ENCODE measurements around the gene APOB.

APOB gene

DNA sequence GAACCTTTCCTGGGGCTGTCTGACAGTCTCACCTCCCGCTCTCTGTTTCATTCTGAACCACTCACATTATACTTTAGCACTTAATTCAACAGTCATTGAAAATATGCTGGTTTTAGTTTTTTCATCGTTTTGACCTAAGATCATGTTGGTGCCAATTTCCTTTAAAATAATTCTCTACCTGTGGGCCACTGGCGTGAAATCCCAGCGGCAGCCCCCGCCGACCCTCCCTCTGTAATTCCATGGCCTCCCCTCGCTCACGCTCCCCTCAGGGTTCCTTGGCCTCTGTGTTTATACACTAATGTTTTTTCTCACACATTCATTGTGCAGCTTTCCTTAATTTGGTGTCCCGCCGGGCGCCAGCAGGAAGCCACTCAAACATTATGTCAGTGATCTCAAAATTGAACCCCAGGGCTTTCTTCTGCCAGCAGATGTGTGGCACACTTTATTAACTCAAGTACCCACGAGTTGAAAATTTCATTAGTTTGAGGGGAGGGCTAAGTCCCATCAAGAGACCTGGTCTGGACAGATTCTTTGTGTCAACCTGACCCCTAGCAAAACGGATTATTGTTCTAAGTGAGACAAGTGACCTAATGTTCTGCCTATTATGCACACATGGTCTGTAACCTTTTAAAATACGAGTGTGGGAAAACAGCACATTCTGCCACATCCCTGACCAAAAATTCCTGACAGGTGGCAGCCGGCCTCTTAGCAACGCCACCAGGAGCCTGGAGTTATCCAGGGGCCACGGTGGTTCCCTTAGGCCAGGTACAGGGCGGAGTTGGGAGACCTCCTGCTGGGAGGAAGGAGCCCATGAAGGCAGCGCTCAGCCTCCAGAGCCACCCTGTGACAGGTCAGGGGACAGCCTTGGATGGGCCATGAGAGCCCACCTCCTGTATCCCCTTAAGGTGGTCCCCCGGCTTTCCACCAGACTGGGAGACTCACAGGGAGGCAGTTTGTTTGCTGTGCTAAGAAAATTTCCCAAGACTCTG is 53.1 kb downstream of the APOB start:
- Histone ChIP-seq H3K27ac (ENCODE audit: low read depth, low read length, poor library complexity, severe bottlenecking) (no peak overlapping the region), H2AFZ (ENCODE audit: low read length) (no peak overlapping the region), H3K79me2 (ENCODE audit: insufficient read depth, low read length) (no peaks in the 10 kb centered on the region), H3K9me2 (ENCODE audit: low read depth, low read length) (no peaks in the 10 kb centered on the region), H3K4me1 (ENCODE audit: insufficient read depth, low read length, severe bottlenecking) (no peaks in the 10 kb centered on the region), H3K36me3 (ENCODE audit: insufficient read depth, low read length) (no peaks in the 10 kb centered on the region), H3K4me3 (ENCODE audit: low read depth, low read length, poor library complexity, severe bottlenecking) (no peak overlapping the region), H4K20me1 (ENCODE audit: insufficient read depth, low read length) (no peaks in the 10 kb centered on the region), H3K9me3 (ENCODE audit: low read length) (no peaks in the 10 kb centered on the region), H3K4me2 (ENCODE audit: low read length) (no peak overlapping the region), H3K27me3 (ENCODE audit: insufficient read depth, low read length) (no peaks in the 10 kb centered on the region; the same call in 1 of the 2 replicates), H3F3A (ENCODE audit: insufficient read depth, low read length) (no peaks in the 10 kb centered on the region), H3K9ac (ENCODE audit: low read length) (no peak overlapping the region)
- no peak for TF ChIP-seq CTCF (IDR thresholded peaks at IDR 0.05; ENCODE audit: low read length)
- TF ChIP-seq EZH2 (IDR thresholded peaks at IDR 0.05; ENCODE audit: borderline replicate concordance, low read length): no peak

GRCh38 chr2:20989404-20989803 is 54.5 kb downstream of the APOB start:
- H2AFZ ChIP-seq (ENCODE audit: low read length): no peak overlapping the region
- no peaks in the 10 kb centered on the region; the same call in 1 of the 2 replicates for H3K27me3 ChIP-seq (ENCODE audit: insufficient read depth, low read length)
- no peak overlapping the region for H3K4me2 ChIP-seq (ENCODE audit: low read length)
- H3K36me3 ChIP-seq (ENCODE audit: insufficient read depth, low read length): no peaks in the 10 kb centered on the region
- no peaks in the 10 kb centered on the region for H3K4me1 ChIP-seq (ENCODE audit: insufficient read depth, low read length, severe bottlenecking)
- no peak overlapping the region for H3K9ac ChIP-seq (ENCODE audit: low read length)
- no peaks in the 10 kb centered on the region for H4K20me1 ChIP-seq (ENCODE audit: insufficient read depth, low read length)
- no peaks in the 10 kb centered on the region for H3K9me2 ChIP-seq (ENCODE audit: low read depth, low read length)
- no peaks in the 10 kb centered on the region for H3K9me3 ChIP-seq (ENCODE audit: low read length)
- H3K27ac ChIP-seq (ENCODE audit: low read depth, low read length, poor library complexity, severe bottlenecking): no peak overlapping the region
- H3F3A ChIP-seq (ENCODE audit: insufficient read depth, low read length): no peaks in the 10 kb centered on the region
- no peak for TF ChIP-seq EZH2 (IDR thresholded peaks at IDR 0.05; ENCODE audit: borderline replicate concordance, low read length)
- H3K4me3 ChIP-seq (ENCODE audit: low read depth, low read length, poor library complexity, severe bottlenecking): no peak overlapping the region
- H3K79me2 ChIP-seq (ENCODE audit: insufficient read depth, low read length): no peaks in the 10 kb centered on the region

DNA sequence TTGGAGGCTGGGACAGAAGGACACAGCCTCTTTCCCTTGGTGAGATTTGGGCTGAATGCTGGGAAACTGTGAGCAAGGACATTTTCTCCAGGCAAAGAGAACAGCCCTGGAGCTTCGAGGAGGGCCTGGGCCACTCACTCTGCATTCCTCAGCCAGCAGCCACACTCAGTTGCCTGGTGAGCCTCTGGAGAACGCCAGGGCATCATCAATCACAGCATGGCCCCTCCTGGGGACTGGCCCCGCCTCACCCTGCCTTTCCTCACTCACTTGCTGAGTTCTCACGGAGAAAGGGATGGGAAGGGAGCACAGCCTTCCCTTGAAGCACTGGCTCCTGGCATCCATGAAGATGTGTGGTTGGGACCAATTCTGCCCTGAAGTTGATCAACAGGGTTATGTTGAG is 55.0 kb downstream of the APOB start:
- Histone ChIP-seq H3K4me2 (ENCODE audit: low read length) (no peak overlapping the region), H2AFZ (ENCODE audit: low read length) (no peak overlapping the region), H3K4me3 (ENCODE audit: low read depth, low read length, poor library complexity, severe bottlenecking) (no peak overlapping the region), H3K27me3 (ENCODE audit: insufficient read depth, low read length) (no peaks in the 10 kb centered on the region; the same call in 1 of the 2 replicates), H3F3A (ENCODE audit: insufficient read depth, low read length) (no peaks in the 10 kb centered on the region), H3K27ac (ENCODE audit: low read depth, low read length, poor library complexity, severe bottlenecking) (no peak overlapping the region), H3K9me2 (ENCODE audit: low read depth, low read length) (no peaks in the 10 kb centered on the region), H3K36me3 (ENCODE audit: insufficient read depth, low read length) (no peaks in the 10 kb centered on the region), H3K79me2 (ENCODE audit: insufficient read depth, low read length) (no peaks in the 10 kb centered on the region), H3K4me1 (ENCODE audit: insufficient read depth, low read length, severe bottlenecking) (no peaks in the 10 kb centered on the region), H3K9me3 (ENCODE audit: low read length) (no peaks in the 10 kb centered on the region), H4K20me1 (ENCODE audit: insufficient read depth, low read length) (no peaks in the 10 kb centered on the region), H3K9ac (ENCODE audit: low read length) (no peak overlapping the region)
- TF ChIP-seq CTCF (IDR thresholded peaks at IDR 0.05; ENCODE audit: low read length) (no peak), EZH2 (IDR thresholded peaks at IDR 0.05; ENCODE audit: borderline replicate concordance, low read length) (no peak)

Measured in OCI-LY1 (cell line).